OCI-LY3 (cell line): ENCODE data around the gene GSE1.

Source experiments
- H2AFZ ChIP-seq: fragments of 200-600, 300-600 bp; shearing (Covaris generic); 2 replicates; pipeline ENCODE4 v1.6.0; 2014; ENCODE audit warnings: antibody characterized with exemption, low read depth, low read length
- H3K27ac ChIP-seq: fragments of 200-600, 300-600 bp; sonication (generic); 2 replicates; pipeline ENCODE4 v1.5.1; 2014; ENCODE audit warnings: mild to moderate bottlenecking, low read length, moderate library complexity, mixed read lengths
- H3K27me3 ChIP-seq: fragments of 200-600, 300-600 bp; sonication (generic); 2 replicates; pipeline ENCODE4 v1.6.1; 2014; ENCODE audit warnings: low read depth, low read length, mixed read lengths
- H3K36me3 ChIP-seq: fragments of 200-600, 300-600 bp; sonication (generic); replicated peaks from 2 replicates; pipeline ENCODE3; 2014; ENCODE audit warnings: low read depth, low read length, mixed read lengths
- H3K4me1 ChIP-seq: fragments of 300-600, 200-600 bp; sonication (generic); 2 replicates; pipeline ENCODE4 v1.6.1; 2014; ENCODE audit warnings: low read length, mixed read lengths
- H3K4me2 ChIP-seq: fragments of 200-600, 300-600 bp; sonication (generic); 2 replicates; pipeline ENCODE4 v1.6.1; 2014; ENCODE audit warnings: low read length, mixed read lengths
- H3K4me3 ChIP-seq: fragments of 300-600, 200-600 bp; sonication (generic); 2 replicates; pipeline ENCODE4 v1.5.1; 2014; ENCODE audit warnings: antibody characterized with exemption, mild to moderate bottlenecking, low read length, moderate library complexity
- H3K79me2 ChIP-seq: fragments of 300-600, 200-600 bp; shearing (Covaris generic); 2 replicates; pipeline ENCODE4 v1.6.1; 2014; ENCODE audit warnings: mild to moderate bottlenecking, low read length, mixed read lengths
- H3K9ac ChIP-seq: fragments of 300-600, 200-600 bp; shearing (Covaris generic); 2 replicates; pipeline ENCODE4 v1.6.0; 2014; ENCODE audit warnings: mild to moderate bottlenecking, low read length, moderate library complexity
- H3K9me3 ChIP-seq: fragments of 200-600, 300-600 bp; shearing (Covaris generic); 2 replicates; pipeline ENCODE4 v1.6.1; 2014; ENCODE audit warnings: low read length, mixed read lengths; ENCODE audit not compliant: insufficient read depth
- H4K20me1 ChIP-seq: fragments of 200-600, 300-600 bp; sonication (generic); 2 replicates; pipeline ENCODE4 v1.6.1; 2016; ENCODE audit warnings: low read length, mixed read lengths; ENCODE audit not compliant: insufficient read depth
- CTCF ChIP-seq: fragments of 200-600, 300-600 bp; sonication (generic); IDR thresholded peaks from 2 replicates; pipeline ENCODE4 v1.5.1; 2014; ENCODE audit warnings: antibody characterized with exemption, low read length, low read depth
- EZH2phosphoT487 ChIP-seq: fragments of 200-600 bp; shearing (Covaris generic); IDR thresholded peaks from 2 replicates; pipeline ENCODE4 v1.6.1; 2018; ENCODE audit warnings: antibody characterized with exemption, mixed run types, low read depth

The GSE1 gene

GRCh38 chr16:85661740-85662481 is 48.8 kb downstream of the GSE1 start:
- Histone ChIP-seq H3K4me2 (no peak overlapping the region), H3K36me3 (peaks cover 39% of the 10 kb centered on the region), H3K79me2 (no peaks in the 10 kb centered on the region), H3K4me1 (no peaks in the 10 kb centered on the region), H3K27me3 (no peaks in the 10 kb centered on the region), H2AFZ (no peak overlapping the region), H3K27ac (no peak overlapping the region), H3K9ac (no peak overlapping the region), H3K9me3 (no peaks in the 10 kb centered on the region), H4K20me1 (peaks cover 5% of the 10 kb centered on the region; the same call in 1 of the 2 replicates), H3K4me3 (no peak overlapping the region)
- TF ChIP-seq CTCF = no peak
- no peak for TF ChIP-seq EZH2phosphoT487

GRCh38 chr16:85662482-85662812 is 49.3 kb downstream of the GSE1 start:
- H3K27ac ChIP-seq = no peak overlapping the region
- no peaks in the 10 kb centered on the region for H3K27me3 ChIP-seq
- no peaks in the 10 kb centered on the region for H3K79me2 ChIP-seq
- no peaks in the 10 kb centered on the region for H3K4me1 ChIP-seq
- H3K9ac ChIP-seq = no peak overlapping the region
- no peak overlapping the region for H2AFZ ChIP-seq
- no peak overlapping the region for H3K4me2 ChIP-seq
- TF ChIP-seq CTCF (no peak), EZH2phosphoT487 (no peak)
- peaks cover 43% of the 10 kb centered on the region for H3K36me3 ChIP-seq
- no peak overlapping the region for H3K4me3 ChIP-seq
- H3K9me3 ChIP-seq = no peaks in the 10 kb centered on the region
- peaks cover 5% of the 10 kb centered on the region; the same call in 1 of the 2 replicates for H4K20me1 ChIP-seq

- H3K9me3 ChIP-seq = no peaks in the 10 kb centered on the region
- H3K79me2 ChIP-seq = no peaks in the 10 kb centered on the region
- no peak overlapping the region for H3K27ac ChIP-seq
- no peak overlapping the region for H3K9ac ChIP-seq
- H3K27me3 ChIP-seq = no peaks in the 10 kb centered on the region
- H3K4me2 ChIP-seq = no peak overlapping the region
- no peak overlapping the region for H2AFZ ChIP-seq
- peaks cover 46% of the 10 kb centered on the region for H3K36me3 ChIP-seq
- H3K4me3 ChIP-seq = no peak overlapping the region
- no peaks in the 10 kb centered on the region for H3K4me1 ChIP-seq
- TF ChIP-seq CTCF (no peak), EZH2phosphoT487 (no peak)
- peaks cover 5% of the 10 kb centered on the region; the same call in 1 of the 2 replicates for H4K20me1 ChIP-seq
These were observed 50.1 kb downstream of the GSE1 start for GRCh38 chr16:85662976-85663830.

GRCh38 chr16:85663891-85664321 is 50.8 kb downstream of the GSE1 start:
- no peaks in the 10 kb centered on the region for H3K79me2 ChIP-seq
- no peak overlapping the region for H3K9ac ChIP-seq
- H3K4me3 ChIP-seq = no peak overlapping the region
- H2AFZ ChIP-seq = no peak overlapping the region
- H3K4me1 ChIP-seq = no peaks in the 10 kb centered on the region
- no peak for TF ChIP-seq CTCF
- TF ChIP-seq EZH2phosphoT487 = no peak
- peaks cover 7% of the 10 kb centered on the region for H4K20me1 ChIP-seq
- H3K9me3 ChIP-seq = no peaks in the 10 kb centered on the region
- H3K4me2 ChIP-seq = no peak overlapping the region
- peaks cover 45% of the 10 kb centered on the region for H3K36me3 ChIP-seq
- no peaks in the 10 kb centered on the region for H3K27me3 ChIP-seq
- H3K27ac ChIP-seq = no peak overlapping the region
